ENCODE results near the gene FAM168A. TPM values are rescaled to one million over a fixed set of nuclear protein-coding genes. Genes with fewer than 3 reads are reported as not detected.

Gene FAM168A
- polyA plus RNA-seq, 1 donor (not counting 4 experiments of a cell fraction or from before 2014, with no cell fraction given) = 11.8 TPM

- Histone ChIP-seq H3K9me3 (ENCODE audit: control insufficient read depth, low read depth, low read length) (no peaks in the 10 kb centered on the region), H3K9ac (ENCODE audit: control insufficient read depth, extremely low read depth, insufficient read depth, low read length) (no peak overlapping the region), H3K27ac (ENCODE audit: control insufficient read depth, insufficient read depth, low read length) (no peak overlapping the region), H3K4me2 (ENCODE audit: control insufficient read depth, extremely low read depth, insufficient read depth, low read depth, low read length) (no peak overlapping the region), H4K20me1 (ENCODE audit: control insufficient read depth, extremely low read depth, insufficient read depth, low read length) (no peaks in the 10 kb centered on the region), H3K4me1 (ENCODE audit: control insufficient read depth, extremely low read depth, insufficient read depth, low read length) (peaks cover 5% of the 10 kb centered on the region), H2AFZ (ENCODE audit: control insufficient read depth, low read length) (no peak overlapping the region), H3K36me3 (ENCODE audit: control insufficient read depth in 2 of 2, extremely low read depth in 1 of 2, insufficient read depth in 2 of 2, low read length in 2 of 2) (peaks cover 22 to 26% of the 10 kb centered on the region in 2 experiments), H3K9me1 (ENCODE audit: control insufficient read depth, extremely low read depth, insufficient read depth, low read length) (no peaks in the 10 kb centered on the region), H3K79me2 (ENCODE audit: control insufficient read depth, insufficient read depth, low read length) (no peaks in the 10 kb centered on the region), H3K27me3 (ENCODE audit: control insufficient read depth, extremely low read depth, insufficient read depth, low read length) (no peaks in the 10 kb centered on the region), H3K4me3 (ENCODE audit: control insufficient read depth in 2 of 3, extremely low read depth in 1 of 3, insufficient read depth in 2 of 3, low read depth in 1 of 3, low read length in 3 of 3) (no peak overlapping the region)
- no peak for TF ChIP-seq EZH2 (IDR thresholded peaks at IDR 0.05; ENCODE audit: low read length)
- TF ChIP-seq CTCF (optimal IDR thresholded peaks at IDR 0.05 in 1 of 3, IDR thresholded peaks at IDR 0.05 in 1 of 3, conservative IDR thresholded peaks at IDR 0.05 in 1 of 3; ENCODE audit: extremely low read depth in 1 of 3, insufficient read depth in 2 of 3, low read length in 3 of 3) = no peak
- dilution Hi-C loops (cut with MboI; ENCODE audit: extremely low pct_ligation_motif_present, low sequenced_read_pairs) = no loop called here
- FAIRE-seq (no peak), DNase-seq (ENCODE audit: low read depth, low spot score) (no peak)
Observed at GRCh38 chr11:73397468-73398131, 200.3 kb downstream of the FAM168A start.

- no peak overlapping the region for H2AFZ ChIP-seq (ENCODE audit: control insufficient read depth, low read length)
- H3K4me1 ChIP-seq (ENCODE audit: control insufficient read depth, extremely low read depth, insufficient read depth, low read length) = peaks cover 5% of the 10 kb centered on the region
- FAIRE-seq (no peak), DNase-seq (ENCODE audit: low read depth, low spot score) (no peak)
- no peaks in the 10 kb centered on the region for H3K79me2 ChIP-seq (ENCODE audit: control insufficient read depth, insufficient read depth, low read length)
- no peak overlapping the region for H3K4me2 ChIP-seq (ENCODE audit: control insufficient read depth, extremely low read depth, insufficient read depth, low read depth, low read length)
- no peaks in the 10 kb centered on the region for H3K9me3 ChIP-seq (ENCODE audit: control insufficient read depth, low read depth, low read length)
- H3K36me3 ChIP-seq (ENCODE audit: control insufficient read depth in 2 of 2, extremely low read depth in 1 of 2, insufficient read depth in 2 of 2, low read length in 2 of 2) = peaks cover 23 to 25% of the 10 kb centered on the region in 2 experiments
- H4K20me1 ChIP-seq (ENCODE audit: control insufficient read depth, extremely low read depth, insufficient read depth, low read length) = no peaks in the 10 kb centered on the region
- TF ChIP-seq CTCF (optimal IDR thresholded peaks at IDR 0.05 in 1 of 3, IDR thresholded peaks at IDR 0.05 in 1 of 3, conservative IDR thresholded peaks at IDR 0.05 in 1 of 3; ENCODE audit: extremely low read depth in 1 of 3, insufficient read depth in 2 of 3, low read length in 3 of 3) (no peak), EZH2 (IDR thresholded peaks at IDR 0.05; ENCODE audit: low read length) (no peak)
- dilution Hi-C loops (cut with MboI; ENCODE audit: extremely low pct_ligation_motif_present, low sequenced_read_pairs) = no loop called here
- no peaks in the 10 kb centered on the region for H3K9me1 ChIP-seq (ENCODE audit: control insufficient read depth, extremely low read depth, insufficient read depth, low read length)
- H3K4me3 ChIP-seq (ENCODE audit: control insufficient read depth in 2 of 3, extremely low read depth in 1 of 3, insufficient read depth in 2 of 3, low read depth in 1 of 3, low read length in 3 of 3) = no peak overlapping the region
- H3K27ac ChIP-seq (ENCODE audit: control insufficient read depth, insufficient read depth, low read length) = no peak overlapping the region
- no peak overlapping the region for H3K9ac ChIP-seq (ENCODE audit: control insufficient read depth, extremely low read depth, insufficient read depth, low read length)
- no peaks in the 10 kb centered on the region for H3K27me3 ChIP-seq (ENCODE audit: control insufficient read depth, extremely low read depth, insufficient read depth, low read length)
Observed at GRCh38 chr11:73396985-73397384, 200.9 kb downstream of the FAM168A start.

Data from keratinocyte (primary cell).